ENCODE results near the gene PLXNA2.

PLXNA2 gene

DNA sequence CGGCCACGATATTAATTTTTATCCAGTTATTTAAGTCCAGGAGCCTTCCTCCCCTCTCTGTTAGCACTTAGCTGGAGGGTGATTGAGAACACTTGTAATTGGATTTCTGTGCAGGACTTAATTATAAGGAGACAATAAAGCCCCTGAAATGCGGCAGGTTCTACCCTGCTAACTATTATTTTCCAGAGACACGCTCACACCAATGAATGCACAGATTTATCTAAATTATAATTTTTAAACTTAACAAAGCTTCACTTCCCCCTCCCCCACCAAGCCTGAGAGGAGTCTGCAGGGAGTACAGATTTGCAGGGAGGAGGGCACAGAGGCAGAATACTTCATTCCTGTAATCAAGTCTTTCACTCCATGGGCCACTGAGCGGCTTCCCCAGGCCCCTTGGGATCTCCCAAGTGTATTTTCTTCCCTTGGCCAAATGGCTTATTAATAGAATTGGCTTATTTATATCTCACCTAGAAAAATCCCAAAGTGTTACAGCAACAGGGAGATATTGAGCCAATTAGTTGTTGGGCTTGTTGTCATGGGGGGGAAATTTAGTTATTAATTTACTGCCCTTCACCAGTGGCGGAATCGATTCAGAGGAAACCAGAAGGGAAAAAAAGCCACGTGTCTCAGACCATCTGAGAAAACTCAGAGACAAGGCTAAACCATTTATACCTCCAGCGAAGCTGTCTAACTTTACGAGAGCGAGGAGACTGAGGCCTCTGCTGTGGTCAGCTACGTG is 234.3 kb downstream of the PLXNA2 start:
- peak; percentile 96 for DNase-seq

DNA sequence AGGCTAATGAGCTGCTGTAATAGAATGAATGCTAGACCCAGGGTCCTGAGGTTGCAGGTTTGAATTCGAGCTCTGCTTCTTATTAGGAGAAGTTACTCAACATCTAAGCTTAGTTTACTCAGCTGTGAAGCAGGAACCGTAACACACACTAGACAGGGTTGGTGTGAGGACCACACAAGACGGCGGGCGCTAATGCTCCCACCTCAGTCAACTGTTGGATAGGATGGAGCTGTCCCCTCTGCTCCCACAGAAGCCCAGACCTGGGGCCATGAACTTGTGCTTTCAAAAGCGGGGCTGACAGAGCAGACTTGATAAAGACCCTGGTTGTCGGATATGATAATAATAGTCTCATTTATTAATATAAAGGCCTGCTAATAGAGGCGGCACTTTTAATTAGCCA is 234.9 kb downstream of the PLXNA2 start:
- DNase-seq: peak; percentile 82

DNA sequence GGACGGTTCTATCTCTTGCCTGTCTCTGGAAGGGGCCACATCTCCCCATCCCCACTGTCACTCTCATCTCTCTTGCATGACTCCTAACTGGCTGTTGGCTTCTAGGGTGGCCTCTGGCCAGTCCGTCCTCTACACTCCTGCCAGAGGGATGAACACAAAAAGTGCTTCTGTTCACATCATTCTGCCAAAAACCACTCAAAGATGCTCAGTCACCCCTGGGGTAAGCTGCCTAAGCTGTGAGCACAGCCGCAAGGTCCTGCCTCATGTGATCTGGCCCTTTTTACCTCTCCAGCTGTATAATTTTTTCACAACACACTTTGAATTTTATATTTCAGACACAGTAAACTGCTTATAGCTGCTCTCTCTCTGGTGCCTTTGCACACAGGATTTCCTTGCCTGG is 235.7 kb downstream of the PLXNA2 start:
- no peak for DNase-seq

DNA sequence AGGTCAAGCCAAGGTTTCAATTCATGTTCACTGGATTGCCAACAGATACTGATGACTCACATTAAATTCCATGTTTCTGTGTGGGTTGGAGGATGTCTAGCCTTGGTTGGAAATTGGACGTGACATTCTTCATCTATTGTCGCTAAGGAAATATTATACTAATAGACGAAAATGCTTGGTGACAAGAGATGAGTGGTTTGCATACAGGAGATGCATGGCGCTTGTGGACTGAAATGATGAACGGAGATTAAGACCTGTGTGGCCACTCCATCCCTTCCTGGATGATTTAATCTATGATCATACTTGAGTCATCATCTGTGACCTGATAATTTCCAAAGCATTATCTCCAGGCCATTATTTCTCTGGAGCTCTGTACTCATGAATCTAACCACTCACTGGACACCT is 236.2 kb downstream of the PLXNA2 start:
- no peak for DNase-seq

DNA sequence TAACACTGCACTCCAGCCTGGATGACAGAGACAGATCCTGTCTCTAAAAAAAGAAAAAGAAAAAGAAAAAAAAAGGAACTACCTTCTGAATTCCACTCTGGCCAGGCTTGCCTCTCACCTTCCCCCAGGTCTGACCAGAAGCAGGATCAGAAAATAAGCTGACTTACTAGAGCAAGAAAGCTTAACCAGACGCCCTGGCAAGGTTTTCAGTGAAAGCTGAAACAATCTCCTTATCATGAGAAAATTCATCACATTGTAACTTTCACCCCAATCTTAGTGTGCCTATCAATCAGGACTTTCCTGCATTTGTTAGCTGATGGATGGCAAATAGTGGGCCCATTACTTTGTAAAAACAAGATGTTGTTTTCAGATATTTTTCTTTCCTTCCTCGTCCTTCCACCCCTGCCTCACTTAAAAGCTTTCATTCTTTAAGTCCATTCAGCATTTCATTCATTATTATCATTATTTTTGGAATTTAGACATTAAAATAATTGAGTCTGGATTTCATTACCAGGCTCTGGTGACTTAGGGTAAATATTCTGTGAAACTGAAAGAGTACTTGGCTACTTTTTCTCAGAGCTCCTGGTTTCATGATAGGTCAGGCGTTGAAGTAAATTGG is 236.8 kb downstream of the PLXNA2 start:
- no peak for DNase-seq

DNA sequence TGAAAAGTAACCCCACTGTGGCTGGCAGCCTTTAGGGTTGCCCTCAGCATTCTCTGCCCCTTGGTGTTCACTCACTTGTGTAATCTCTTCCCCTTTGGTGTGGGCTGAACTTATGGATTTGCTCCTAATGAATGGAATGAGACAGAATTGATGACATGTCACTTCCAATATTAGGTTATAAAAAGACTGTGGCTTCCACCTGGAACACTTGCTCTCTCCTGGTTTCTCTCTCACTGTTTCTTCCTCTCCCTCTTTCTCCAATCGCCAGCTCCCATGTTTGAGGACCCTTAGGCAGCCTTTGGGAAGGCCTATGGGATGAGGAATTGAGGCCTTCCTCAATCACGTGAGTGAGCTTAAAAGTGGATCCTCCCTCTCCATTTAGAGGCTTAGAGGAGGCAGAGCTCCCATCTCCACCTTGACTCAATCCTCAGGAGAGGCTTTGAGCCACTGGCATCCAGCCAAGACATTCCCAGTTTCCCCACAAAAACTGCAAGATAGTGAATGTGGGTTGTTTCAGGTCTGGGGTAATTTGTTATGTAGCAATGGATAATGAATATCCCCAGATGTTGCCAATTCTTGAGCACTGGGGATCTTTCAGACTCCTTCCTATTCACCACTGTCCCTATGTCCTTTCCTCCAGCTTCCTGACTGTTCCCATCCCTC is 237.8 kb downstream of the PLXNA2 start:
- DNase-seq: peak; percentile 53

DNA sequence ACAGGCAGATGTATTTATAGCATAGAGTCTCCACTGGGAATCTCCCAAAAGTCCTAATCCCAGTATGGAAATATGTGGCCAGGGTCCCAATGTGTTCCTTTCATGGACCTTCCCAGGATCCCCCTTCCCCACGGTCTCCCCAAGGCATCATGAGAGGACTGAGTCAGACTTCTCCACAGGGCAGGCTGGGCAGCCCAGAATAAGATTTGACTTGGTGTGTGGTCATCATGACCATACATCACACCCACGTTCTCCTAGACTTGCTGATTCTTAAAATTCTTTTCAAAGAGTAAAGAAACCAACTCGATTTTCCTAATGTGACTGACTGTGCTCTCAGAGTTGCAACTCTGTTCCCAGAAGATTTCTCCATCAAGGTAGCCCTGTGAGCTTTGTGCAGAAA is 239.3 kb downstream of the PLXNA2 start:
- no peak for DNase-seq

DNA sequence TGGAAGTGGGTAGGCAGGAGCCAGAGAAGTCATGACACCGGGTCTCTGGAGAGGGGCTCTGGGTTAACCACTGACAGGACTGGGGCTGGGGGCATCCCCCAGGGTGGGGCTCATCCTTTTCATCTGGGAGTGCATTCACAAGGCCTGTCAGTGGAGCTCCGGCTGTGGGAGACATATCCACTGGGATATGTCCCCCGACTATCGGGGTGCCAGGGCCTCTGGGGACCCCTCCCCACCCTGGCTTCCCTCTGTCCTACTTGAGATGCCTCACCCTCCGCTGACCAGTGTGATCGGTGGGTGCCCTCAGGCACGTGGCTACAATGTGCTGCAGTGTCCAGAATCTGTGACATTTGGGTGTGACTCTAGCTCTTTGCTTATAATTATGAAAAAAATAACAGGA is 240.9 kb downstream of the PLXNA2 start:
- no peak for DNase-seq

DNA sequence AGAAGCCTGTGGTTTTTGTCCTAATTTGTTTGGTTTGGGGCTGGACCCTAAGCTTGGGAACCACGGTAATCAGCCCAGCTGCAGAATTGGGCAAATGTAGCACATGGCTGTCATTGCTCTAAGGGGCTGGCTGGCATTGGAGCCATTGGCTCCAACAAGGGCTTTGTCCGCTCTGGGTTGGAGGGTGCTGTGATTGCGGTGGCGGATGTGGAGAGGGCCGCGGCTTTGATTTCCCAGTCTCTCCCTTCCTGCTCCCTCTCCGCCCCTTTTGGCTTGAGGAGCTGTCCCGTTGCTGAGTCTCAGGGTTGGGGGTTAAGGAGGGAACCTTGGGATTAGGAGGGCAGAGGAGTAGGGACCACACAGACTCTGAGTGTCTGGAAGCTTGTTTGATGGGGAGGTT is 241.5 kb downstream of the PLXNA2 start:
- DNase-seq: no peak

DNA sequence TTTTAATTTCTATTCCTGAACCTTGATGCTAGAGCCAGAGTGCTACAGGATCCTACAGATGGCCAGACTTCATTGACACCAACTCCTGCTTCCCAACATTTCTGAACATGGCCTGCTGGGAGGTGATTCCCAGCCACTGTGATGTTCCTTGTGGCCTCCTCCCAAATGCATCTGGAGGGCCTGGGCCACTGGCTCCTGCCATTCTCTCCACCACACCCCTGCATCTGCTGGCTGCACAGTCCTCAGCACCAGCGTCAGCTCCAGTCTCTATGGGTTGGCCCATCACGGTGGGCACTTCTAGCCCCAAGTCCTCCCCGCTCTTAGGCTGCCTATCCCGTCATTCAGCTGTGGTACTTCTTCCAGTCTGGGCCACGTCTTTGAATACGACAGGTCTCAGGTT is 242.1 kb downstream of the PLXNA2 start:
- DNase-seq: no peak

DNA sequence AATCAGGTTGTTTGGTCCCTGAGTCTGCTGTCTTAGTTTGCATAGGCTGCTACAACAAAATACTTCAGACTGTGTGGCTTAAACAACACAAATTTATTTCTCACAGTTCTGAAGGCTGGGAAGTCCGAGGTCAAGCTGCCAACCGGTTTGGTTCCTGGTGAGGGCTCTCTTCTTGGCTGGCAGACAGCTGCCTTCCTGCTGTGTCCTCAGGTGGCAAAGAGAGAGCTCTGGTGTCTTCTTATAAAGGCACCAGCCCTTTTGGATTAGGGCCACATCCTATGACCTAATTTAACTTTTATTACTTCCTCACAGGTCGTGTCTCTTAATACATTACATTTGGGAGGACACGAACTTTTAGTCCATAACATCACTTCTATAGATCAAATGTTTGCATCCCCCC is 243.7 kb downstream of the PLXNA2 start:
- no peak for DNase-seq

DNA sequence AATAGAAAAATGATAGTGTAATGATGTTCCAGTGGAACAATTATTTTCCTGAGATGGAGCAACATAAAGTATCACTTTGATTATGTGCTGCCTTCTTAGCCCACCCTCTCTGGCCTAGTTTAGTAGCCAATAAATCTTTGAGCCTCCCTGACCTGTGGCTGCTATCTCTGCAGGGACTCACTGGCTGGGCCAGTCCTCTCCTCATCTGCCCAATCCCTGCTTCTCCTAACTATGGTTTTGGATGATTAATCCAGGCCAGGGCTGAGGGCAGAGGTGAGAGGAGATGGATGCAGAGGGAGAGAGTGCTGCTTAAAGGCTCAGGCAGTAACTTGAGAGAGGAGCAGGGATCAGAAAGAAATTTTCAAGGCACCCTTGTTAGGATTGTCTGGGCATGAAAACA is 244.2 kb downstream of the PLXNA2 start:
- DNase-seq: no peak

DNA sequence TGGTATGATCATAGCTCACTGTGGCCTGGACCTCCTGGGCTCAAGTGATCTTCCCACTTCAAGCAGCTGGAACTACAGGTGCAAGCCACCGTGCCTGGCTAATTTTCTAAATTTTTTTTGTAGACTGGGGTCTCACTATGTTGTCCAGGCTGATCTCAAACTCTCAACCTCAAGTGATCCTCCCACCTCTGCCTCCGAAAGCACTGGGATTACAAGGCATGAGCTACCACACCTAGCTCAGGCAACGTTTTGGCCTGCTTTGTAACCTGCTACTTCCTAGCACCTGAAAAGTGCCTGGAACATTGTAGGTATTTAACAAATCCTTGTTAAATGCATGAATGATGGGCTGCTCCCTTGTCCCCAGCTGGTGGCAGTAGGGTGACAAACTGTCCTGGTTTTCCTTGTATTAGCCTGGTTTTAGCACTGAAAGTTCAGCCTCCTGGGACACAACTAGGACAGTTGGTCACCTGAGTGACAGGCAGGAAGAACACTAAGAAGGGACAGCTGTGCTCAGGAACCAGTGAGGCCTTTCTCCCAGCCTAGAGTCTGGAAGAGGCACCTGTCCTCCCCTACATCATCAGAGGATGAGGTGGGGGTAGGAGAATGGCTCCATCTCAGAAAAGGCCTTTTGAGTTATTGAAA is 244.8 kb downstream of the PLXNA2 start:
- no peak for DNase-seq

DNA sequence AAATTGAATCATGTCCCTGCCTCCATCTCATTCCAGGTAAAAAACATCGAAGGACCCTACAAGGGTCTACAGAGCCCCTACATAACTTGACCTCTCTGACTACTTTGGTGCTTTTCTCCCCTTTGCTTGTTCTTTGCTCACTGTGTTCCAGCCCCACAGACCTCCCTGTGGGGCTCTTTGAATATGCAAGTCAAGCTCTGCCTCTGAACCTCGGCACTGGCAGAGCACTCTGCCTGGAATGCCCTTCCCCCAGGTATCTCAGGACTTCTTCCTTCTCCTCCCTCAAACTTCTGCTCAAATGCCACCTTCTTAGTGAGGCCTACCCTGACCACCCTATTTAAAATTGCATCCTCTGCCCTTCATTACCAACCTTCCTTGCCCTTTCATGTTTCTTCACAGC is 245.5 kb downstream of the PLXNA2 start:
- DNase-seq: no peak

DNA sequence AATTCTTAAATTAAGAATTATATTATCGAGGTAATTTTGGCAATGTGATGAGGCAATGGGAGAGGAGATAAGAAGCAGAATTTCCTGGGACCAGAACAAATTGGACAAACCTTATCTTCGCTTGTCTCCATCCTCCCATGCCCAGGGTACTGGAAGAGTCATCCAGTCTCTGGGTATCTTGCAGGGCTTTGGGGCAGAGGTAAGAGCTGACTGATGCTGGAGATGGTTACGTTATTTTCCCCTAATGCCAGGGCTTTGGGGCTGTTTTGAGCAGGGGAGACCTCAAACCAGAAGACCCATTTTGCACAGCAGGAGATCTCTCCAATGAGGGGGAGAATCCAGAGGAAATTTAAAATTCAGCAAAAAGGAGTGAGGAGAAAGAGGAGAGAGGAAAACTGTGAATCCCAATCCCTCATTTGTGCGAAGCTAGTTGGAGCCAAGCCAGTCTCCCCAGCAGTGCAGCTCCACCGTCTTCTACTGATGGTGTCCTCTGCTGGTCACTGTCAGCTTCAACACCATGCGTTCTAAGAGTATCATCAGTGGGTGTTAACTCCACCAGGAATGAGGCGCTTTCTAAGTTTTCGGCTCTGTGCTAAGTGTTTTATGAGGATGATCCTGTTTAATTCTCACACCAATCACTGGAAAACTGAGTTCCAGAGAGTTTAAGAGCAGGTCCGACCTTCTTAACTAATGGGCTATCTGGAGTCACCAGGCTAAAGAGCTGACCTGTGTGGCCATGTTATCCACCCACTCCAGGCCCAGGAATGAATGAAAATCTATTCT is 246.5 kb downstream of the PLXNA2 start:
- peak; percentile 90 for DNase-seq

DNA sequence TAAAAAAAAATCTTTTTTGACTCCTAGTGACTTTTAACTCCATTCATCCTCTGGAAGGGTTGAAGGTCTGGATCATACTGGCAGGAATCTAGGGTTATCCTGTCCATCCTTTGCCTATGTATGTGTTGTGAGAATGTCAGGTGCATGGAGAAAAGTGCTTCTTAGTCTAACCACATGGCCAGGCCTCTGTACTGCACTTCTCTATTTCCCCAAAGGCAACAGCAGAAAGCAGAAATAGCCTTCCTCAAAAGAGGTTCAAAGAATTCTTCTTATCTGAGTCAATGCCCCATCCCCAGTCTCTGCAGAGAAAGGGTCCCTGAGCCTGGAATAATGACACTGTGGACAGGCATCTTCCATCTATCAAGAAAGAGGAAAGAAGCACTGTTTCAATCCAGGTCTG is 247.5 kb downstream of the PLXNA2 start:
- no peak for DNase-seq

DNA sequence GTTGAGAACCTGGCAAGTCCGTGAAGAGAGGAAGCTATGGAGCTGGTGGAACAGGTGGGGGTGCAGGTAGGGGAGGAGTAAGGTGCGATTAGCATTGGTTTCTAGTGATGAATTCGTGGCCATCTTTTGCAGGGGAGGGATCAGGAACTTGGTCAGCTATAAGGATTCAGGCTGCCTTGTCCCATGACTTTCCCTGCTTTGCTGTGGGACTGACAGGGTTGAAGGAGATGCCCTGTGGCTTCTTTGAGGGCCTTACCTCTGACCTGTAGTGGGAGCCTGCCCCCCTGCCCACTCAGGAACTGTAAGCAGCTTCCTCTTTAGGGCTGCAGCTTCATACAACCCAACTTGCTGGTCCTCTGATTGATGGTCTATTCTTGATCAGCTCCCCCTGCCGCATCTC is 248.6 kb downstream of the PLXNA2 start:
- DNase-seq: no peak

DNA sequence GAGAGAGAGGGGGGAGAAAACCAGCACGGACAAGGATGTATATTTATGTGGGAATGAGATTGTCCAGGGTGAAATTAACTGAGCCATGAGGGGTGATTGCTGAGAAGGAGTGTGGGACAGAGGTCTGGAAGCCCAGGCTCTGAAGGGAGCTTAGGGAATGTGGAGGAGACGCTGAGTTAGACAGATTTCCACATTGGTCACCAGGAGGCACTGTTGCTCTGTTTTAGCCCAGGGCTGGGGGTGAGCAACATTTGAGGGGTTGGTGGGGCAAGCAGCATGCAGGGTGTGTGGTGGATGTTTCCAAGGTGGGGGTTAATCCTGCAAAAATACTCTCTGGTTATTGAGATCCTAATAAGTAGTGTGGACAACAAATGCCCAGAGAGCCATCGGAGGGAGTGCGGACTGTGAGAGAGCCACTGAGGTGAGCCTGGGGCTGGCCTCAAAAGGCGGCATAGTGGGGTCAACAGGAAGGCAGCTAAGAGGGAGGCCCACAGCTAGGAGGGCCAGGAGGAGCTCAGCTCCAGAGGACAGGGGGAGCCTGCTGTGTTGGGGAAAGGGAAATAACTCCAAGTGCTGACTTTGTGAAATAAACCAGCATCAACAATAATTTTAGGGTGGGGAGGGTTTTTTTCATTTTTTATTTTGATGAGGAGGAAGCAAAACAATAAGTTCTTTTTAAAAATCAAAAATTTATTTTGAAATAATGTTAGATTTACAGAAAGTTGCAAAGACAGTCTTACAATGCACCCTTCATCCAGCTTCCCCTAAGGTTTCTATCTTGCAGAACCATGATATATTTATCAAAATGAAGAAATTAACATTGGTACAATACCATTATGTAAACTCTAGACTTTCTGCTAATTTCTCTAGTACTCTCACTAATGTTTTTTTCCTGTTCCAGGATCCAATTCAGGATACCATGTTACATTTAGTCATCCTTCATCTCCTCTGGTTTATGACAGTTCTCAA is 250.4 kb downstream of the PLXNA2 start:
- DNase-seq: peak; percentile 71

DNA sequence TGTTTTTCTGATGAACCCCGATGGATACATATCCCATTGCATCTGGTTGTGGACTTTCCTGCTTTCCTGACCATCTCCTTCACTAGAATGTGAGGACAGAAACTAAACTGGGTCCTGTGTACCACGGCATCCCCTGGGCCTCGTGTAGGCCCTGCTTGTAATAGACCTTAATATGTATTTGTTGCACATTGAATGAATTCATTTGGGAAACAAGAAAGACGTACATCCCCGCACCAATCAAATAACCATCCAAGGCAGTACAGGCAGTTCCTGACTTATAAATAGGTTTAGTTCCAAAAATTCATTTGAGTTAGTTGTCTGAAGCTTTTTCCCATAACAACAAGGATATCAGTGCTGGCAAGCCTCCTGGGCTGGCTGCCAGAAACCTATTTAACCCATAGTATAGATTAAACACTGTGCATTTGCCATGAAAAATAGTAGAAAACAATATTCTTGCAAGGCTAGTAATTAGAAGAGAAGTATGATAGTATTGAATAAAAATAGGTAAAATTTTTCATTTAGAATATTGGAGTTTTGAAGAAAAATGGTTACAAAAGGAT is 251.4 kb downstream of the PLXNA2 start:
- no peak for DNase-seq

DNA sequence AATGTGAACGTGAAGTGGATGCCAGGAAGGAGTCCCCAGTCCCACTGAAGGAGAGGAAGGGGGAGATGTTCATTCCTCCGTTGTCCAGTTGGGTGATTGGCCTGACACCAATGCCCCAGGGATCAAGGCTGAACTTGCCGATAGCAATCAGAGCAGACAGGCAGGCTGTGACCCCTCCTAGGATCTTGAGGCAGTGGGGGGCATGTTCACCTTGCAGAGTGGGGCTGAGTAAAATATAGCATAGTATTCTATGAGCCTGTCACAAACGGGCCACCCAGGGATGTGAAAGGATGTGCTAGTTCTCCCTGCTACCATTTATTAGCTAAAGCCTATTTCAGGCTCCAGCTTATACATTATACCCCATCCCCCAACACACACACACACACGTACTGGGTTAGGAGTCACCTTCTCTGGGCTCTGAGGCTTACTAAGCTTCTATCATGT is 252.6 kb downstream of the PLXNA2 start:
- no peak for DNase-seq

DNA sequence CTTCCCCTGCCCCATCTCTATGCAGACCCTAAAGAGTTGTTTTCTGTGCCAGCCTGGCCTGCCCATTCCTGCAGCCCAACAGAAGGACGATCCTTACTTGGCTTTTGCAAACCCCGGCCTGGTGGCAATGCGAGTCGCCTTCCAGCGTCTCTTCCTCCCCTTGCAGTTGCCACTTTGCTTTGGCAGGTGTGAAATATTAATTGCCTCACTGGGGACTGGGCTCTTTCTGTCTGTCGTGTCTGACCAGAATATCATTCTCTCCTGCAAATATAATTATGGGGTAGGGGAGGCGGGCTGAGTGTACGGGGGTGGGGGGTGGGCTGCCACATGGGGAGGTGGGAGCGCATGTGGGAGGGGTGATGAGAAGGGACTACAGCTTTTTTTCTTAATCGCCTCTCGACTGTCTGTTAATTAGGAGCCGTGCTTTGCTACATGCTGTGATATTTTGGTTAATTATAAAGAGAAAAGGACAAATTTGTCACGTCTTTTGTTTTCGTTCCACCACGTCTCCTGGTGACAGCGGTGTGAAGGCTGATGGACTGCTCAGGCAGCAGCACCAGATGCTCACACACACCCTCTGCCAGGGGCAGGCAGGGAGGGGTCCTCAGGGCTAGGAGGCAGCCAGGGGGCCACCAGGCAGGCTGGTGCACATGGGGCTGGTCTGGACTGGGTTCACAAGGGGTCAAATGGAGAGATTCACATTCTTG is 253.2 kb downstream of the PLXNA2 start:
- DNase-seq: no peak
